BE2C (cell line): ENCODE data around the gene ALDH1A1.

ENCODE experiments used
- DNase-seq: peaks from one replicate; pipeline ENCODE4 v3.0.0-alpha.2; 2020
- H3K27me3 ChIP-seq: fragments of 250-450 bp; sonication (Bioruptor Pico); 2 replicates; pipeline ENCODE4 v1.5.1; 2020; ENCODE audit warnings: mild to moderate bottlenecking
- H3K36me3 ChIP-seq: fragments of 250-450 bp; sonication (Bioruptor Pico); 2 replicates; pipeline ENCODE4 v1.5.1; 2020; ENCODE audit warnings: mild to moderate bottlenecking
- H3K4me1 ChIP-seq: fragments of 250-450 bp; sonication (Bioruptor Pico); 2 replicates; pipeline ENCODE4 v1.5.1; 2020
- H3K4me3 ChIP-seq: 2 replicates; pipeline ENCODE4 v1.5.1; 2011; ENCODE audit warnings: low read depth, low read length
- H3K9me3 ChIP-seq: fragments of 250-450 bp; sonication (Bioruptor Pico); 2 replicates; pipeline ENCODE4 v1.5.1; 2020
- TF ChIP-seq, protein P1 (sequence below): IDR thresholded peaks from 2 replicates; pipeline ENCODE4 v1.5.1; 2012; ENCODE audit warnings: mild to moderate bottlenecking, low read depth, low read length

The ALDH1A1 gene

DNA sequence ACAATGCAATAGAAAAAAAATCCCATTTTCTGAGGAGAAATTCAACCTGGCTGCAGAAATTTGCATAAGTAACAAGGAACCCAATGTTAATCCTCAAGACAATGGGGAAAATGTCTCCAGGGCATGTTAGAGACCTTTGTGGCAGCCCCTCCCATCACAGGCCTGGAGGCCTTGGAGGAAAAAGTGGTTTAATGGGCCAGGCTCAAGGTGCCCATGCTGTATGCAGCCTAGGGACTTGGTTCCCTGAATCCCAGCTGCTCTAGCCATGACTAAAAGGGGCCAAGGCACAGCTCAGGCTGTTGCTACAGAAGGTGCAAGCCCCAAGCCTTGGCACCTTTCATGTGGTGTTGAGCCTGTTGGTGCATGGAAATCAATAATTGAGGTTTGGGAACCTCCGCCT lies 66.5 kb downstream of the ALDH1A1 start:
- Histone ChIP-seq H3K4me3 (no peak overlapping the region), H3K36me3 (no peaks in the 10 kb centered on the region), H3K27me3 (no peaks in the 10 kb centered on the region), H3K9me3 (no peaks in the 10 kb centered on the region), H3K4me1 (no peaks in the 10 kb centered on the region)
- TF ChIP-seq, protein P1, sequence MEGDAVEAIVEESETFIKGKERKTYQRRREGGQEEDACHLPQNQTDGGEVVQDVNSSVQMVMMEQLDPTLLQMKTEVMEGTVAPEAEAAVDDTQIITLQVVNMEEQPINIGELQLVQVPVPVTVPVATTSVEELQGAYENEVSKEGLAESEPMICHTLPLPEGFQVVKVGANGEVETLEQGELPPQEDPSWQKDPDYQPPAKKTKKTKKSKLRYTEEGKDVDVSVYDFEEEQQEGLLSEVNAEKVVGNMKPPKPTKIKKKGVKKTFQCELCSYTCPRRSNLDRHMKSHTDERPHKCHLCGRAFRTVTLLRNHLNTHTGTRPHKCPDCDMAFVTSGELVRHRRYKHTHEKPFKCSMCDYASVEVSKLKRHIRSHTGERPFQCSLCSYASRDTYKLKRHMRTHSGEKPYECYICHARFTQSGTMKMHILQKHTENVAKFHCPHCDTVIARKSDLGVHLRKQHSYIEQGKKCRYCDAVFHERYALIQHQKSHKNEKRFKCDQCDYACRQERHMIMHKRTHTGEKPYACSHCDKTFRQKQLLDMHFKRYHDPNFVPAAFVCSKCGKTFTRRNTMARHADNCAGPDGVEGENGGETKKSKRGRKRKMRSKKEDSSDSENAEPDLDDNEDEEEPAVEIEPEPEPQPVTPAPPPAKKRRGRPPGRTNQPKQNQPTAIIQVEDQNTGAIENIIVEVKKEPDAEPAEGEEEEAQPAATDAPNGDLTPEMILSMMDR: no peak
- no peak for DNase-seq

DNA sequence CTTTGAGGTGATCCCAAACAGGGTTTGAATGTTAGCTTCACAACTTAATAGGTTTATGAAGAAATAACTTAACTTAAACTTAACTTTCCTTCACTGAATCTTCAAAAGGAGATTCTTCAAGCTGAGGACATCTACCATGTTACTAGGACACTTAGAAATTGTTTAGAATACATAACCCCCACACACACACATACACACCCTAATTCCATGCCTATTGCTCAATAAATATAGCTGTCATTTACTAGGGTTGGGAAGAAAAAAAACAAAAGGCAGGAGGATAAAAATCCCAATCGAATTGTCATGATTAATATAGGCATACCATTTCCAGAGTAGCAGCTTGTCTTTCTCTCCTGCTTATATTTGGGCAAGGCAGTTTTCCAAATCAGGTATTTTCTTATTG lies 68.3 kb downstream of the ALDH1A1 start:
- DNase-seq: no peak
- TF ChIP-seq, protein P1: no peak
- Histone ChIP-seq H3K27me3 (no peaks in the 10 kb centered on the region), H3K9me3 (no peaks in the 10 kb centered on the region), H3K36me3 (no peaks in the 10 kb centered on the region), H3K4me3 (no peak overlapping the region), H3K4me1 (no peaks in the 10 kb centered on the region)

DNA sequence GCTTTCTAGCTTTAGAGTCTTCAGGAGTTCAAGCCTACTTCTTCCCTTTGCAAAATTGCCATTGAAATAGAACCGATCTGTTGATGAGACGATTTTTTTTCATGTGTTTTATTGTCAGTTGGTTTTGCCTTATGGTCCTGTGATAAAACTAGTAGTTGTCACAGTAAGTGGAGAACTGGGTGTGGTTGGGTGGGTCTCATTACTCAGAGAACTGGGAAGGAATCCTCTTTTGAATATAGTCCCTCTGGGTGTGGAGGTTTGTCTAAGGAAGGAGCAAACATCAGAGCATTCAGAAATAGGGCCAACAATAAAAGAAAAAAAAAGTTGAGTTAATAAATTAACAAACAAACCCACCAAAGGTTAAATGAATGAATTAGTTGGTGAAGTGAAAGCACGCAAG lies 69.0 kb downstream of the ALDH1A1 start:
- Histone ChIP-seq H3K9me3 (no peaks in the 10 kb centered on the region), H3K4me3 (no peak overlapping the region), H3K36me3 (no peaks in the 10 kb centered on the region), H3K4me1 (no peaks in the 10 kb centered on the region), H3K27me3 (no peaks in the 10 kb centered on the region)
- DNase-seq: no peak
- TF ChIP-seq, protein P1: no peak

DNA sequence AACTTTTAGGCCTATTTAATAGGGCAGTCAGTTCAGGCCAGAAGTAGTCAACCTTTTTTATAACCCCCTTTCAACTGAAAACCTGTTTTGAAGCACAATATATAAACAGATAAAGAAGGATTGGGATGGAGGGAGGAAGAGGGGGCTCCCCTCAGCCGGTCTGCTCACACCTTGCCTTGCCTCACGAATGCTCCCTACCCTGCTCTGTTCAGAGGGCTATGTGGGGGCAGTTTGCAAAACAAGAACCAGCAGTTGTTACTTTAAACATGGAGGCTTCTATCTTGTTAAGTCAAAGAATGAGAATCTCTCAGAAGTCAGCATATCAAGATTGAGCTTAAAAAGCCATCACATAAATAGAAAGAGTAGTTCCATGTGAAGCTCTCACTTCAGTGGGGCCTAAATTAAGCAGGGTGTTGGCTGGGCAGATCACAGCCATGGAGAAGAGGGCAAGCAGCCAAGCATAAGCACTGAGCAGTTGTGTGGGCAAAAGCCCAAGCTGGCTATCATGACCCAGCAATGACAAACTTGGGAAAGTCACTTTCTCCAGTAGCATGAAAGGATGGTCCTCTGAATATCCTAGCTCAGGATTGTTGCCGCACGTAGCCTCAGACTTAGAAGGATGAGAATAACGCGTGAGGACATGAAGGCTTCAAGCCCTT lies 70.6 kb downstream of the ALDH1A1 start:
- H3K27me3 ChIP-seq: no peaks in the 10 kb centered on the region
- DNase-seq: no peak
- no peaks in the 10 kb centered on the region for H3K9me3 ChIP-seq
- no peaks in the 10 kb centered on the region for H3K36me3 ChIP-seq
- no peak overlapping the region for H3K4me3 ChIP-seq
- no peaks in the 10 kb centered on the region for H3K4me1 ChIP-seq
- TF ChIP-seq, protein P1: no peak

DNA sequence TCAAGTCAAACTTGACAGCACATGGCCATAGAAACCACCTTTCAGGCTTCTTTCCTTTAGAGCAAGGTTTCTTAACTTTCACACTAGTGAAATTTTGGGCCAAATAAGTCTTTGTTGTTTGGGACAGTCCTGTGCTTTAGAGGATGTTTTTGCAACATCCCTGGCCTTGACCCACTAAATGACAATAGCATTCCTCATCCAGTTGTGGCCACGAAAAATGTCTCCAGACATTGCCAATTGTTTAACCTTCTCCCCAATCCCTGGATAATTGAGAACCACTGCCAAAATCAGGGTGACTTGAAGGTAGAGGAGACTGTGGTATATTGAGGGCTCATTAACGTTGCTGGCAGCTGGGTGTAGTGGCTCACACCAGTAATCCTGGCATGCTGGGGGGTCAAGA lies 72.0 kb downstream of the ALDH1A1 start:
- TF ChIP-seq, protein P1: no peak
- Histone ChIP-seq H3K4me1 (no peaks in the 10 kb centered on the region), H3K9me3 (no peaks in the 10 kb centered on the region), H3K36me3 (no peaks in the 10 kb centered on the region), H3K27me3 (no peaks in the 10 kb centered on the region), H3K4me3 (no peak overlapping the region)
- no peak for DNase-seq

DNA sequence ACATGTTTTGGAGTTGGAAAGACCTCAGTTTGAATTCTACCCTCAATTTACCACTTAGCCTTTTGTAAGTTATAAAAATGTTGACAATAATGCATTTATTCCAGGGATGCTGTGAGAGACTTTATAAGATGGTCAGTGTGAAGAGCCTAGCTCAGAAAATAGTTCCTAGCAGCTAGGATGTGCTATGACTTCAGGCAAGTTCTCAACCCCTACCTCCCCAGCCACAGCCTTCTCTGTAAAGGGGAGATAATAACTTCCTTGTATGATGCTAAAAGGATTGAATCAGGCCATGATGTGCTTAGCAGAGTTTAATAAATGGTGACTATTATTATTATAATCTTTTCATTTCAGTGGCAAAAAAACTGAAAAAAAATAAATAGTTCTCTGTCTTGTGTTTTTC lies 77.6 kb downstream of the ALDH1A1 start:
- TF ChIP-seq, protein P1: no peak
- no peaks in the 10 kb centered on the region for H3K36me3 ChIP-seq
- H3K9me3 ChIP-seq: no peaks in the 10 kb centered on the region
- no peak for DNase-seq
- no peaks in the 10 kb centered on the region for H3K27me3 ChIP-seq
- no peak overlapping the region for H3K4me3 ChIP-seq
- no peaks in the 10 kb centered on the region for H3K4me1 ChIP-seq
